Stimulated activated CD8-positive, alpha-beta memory T cell treated with anti-CD3 and anti-CD28 coated beads, Interleukin-12 subunit alpha, Interleukin-12 subunit beta, amount 100 ng/mL, for 1 hour (primary cell): ENCODE measurements around the gene C1GALT1C1L.
"Not testable (repeated sequence)": the region's sequence is repeated elsewhere in the genome, so short reads cannot be mapped to it uniquely, and the experiment has no call there.

Source experiments
- DNase-seq: peaks from one replicate; pipeline ENCODE4 v3.0.0-alpha.2; 2020; ENCODE audit warnings: low read depth

The C1GALT1C1L gene

GRCh38 chr2:43653506-43653905 lies 22.7 kb downstream of the C1GALT1C1L start:
- DNase-seq = no peak

GRCh38 chr2:43648994-43649701 lies 27.1 kb downstream of the C1GALT1C1L start:
- no peak for DNase-seq

DNA sequence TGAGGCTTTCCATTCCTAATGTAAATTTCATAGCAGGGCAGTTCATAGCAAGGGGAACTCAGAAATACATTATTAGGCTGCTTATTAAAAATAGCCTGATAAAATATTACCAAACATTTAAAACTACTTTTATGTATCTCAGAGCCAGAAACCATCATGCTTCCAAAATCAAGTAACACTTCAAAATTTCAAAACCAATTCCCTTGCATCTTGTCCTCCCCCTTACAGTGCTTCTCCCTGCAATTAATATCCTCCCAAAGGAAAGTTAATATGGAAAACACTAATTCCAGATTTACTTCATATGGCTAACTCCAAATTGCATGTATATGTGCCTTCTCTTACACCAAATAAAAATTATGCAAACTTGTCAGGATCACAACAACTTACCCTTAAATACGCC lies 32.5 kb downstream of the C1GALT1C1L start:
- DNase-seq = no peak

DNA sequence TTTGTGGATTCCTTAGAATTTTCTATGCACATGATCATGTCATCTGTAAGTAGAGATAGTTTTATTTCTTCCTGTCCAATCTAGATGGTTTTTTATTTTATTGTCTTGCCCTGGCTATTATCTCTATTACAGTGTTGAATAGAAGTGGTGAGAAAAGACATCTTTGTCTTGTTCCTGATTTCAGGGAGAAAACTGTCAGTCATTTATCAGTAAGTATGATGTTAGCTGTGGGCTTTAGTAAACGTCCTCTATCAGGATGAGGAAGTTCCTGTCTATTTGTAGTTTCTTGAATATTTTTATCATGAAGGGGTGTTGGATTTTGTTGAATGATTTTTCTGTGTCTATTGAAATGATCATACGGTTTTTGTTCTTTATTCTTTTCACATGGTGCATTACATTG lies 33.9 kb downstream of the C1GALT1C1L start:
- no peak for DNase-seq

GRCh38 chr2:43637030-43637803 lies 39.0 kb downstream of the C1GALT1C1L start, which contains the start of gene PLEKHH2:
TSS of gene PLEKHH2 (plus strand) at chr2:43637260. CDS start at chr2:43644674, 7,414 bp downstream.
- DNase-seq = peak; percentile 83

GRCh38 chr2:43636621-43637020 lies 39.6 kb downstream of the C1GALT1C1L start:
- DNase-seq = no peak

DNA sequence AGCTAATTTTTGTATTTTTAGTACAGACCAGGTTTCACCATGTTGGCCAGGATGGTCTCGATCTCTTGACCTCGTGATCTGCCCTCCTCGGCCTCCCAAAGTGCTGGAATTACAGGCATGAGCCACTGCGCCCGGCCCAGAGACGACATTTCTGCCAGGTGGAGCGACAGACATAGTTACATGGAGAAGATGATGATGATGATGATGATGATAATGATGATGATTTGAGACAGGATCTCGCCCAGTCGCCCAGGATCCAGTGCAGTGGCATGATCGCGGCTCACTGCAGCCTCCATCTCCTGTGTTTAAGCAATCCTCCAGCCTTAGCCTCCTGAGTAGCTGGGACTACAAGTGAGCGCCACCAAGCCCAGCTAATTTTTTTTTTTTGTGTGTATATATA lies 40.1 kb downstream of the C1GALT1C1L start:
- not testable (repeated sequence) for DNase-seq

- no peak for DNase-seq
These were observed 41.5 kb downstream of the C1GALT1C1L start for GRCh38 chr2:43634604-43635306.

DNA sequence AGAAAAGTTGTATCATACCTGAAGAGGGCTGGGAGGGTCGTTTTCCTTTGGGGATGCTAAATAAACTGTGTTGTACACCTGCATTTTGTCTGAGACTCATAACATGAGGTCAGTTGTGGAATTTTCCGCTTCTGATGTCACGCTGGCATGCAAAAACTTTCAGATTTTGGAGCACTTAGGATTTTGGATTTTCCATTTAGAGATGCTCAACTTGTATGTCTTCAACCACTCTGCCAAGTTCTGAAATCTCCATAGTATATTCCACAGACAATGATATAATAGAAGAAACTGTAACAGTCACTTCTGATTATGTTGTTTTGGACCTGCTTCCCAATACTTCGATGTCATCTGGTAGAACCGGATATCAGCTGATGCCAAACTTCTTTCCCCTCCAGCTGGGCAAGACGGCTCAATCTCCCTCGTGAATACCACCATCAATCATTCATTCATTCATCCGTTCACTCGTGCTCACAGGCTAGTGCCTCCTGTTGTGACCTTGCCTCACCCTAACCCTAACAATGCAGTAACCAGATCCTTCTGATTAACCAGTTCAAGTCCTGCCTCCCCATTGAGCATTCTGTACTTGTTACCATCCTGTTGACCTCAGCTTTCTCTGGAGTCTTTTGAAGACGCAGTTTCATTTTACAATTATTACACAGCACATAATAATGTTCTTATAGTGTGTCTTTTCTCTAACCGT lies 44.5 kb downstream of the C1GALT1C1L start:
- DNase-seq = no peak
